GM23338 (cell line): ENCODE results near the gene RNF152.

ENCODE experiments used
- EZH2 ChIP-seq: fragments of 200-600 bp; sonication (generic); IDR thresholded peaks from one replicate; pipeline ENCODE4 v1.8.0; 2017; ENCODE audit warnings: antibody characterized with exemption, mild to moderate bottlenecking, low read depth; ENCODE audit not compliant: unreplicated experiment
- EZH2phosphoT487 ChIP-seq: fragments of 200-600 bp; sonication (generic); IDR thresholded peaks from one replicate; pipeline ENCODE4 v1.8.1; 2018; ENCODE audit warnings: antibody characterized with exemption; ENCODE audit not compliant: unreplicated experiment
- POLR2AphosphoS5 ChIP-seq: IDR thresholded peaks from 2 replicates; pipeline ENCODE4 v1.6.1; 2016; ENCODE audit warnings: antibody characterized with exemption, low read depth
- ZNF114 ChIP-seq: fragments of 250-450 bp; sonication (Bioruptor Pico); IDR thresholded peaks from 2 replicates; pipeline ENCODE4 v1.5.0; 2020; ENCODE audit warnings: mild to moderate bottlenecking, moderate library complexity
- TF ChIP-seq, protein P1 (sequence below), 2 experiments: fragments of 200-600 bp in 1 of 2; sonication (generic) in 1 of 2; conservative IDR thresholded peaks; 2 replicates each; pipeline versions ENCODE4 v1.5.1 to v1.6.1; 2016 to 2017; ENCODE audit warnings: antibody characterized with exemption in 2 of 2, low read depth in 2 of 2, mild to moderate bottlenecking in 2 of 2, moderate library complexity in 1 of 2
- TF ChIP-seq, protein P2 (sequence below): IDR thresholded peaks from one replicate; pipeline ENCODE4 v1.6.1; 2018; ENCODE audit warnings: antibody characterized with exemption; ENCODE audit not compliant: unreplicated experiment

DNA sequence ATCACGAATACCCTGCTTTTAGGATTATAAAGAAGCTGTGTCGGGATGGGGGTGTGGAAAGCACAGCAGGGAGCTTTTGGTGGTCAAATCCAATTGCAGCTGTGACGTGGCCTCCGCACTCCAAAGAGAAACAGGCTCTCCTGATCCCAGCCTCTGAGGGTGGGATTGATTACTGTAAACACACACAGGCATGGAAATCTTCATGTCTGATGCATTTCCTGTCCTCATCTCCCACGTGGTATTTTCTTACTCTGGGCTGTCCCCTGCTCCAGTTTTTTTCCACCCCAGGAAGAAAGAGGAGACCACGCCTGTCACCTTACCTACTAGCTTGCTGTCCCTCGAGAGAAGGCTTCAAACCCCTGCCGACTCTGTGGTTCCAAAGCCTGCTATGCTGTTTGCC is 22.7 kb downstream of the RNF152 start:
- TF ChIP-seq, protein P1, sequence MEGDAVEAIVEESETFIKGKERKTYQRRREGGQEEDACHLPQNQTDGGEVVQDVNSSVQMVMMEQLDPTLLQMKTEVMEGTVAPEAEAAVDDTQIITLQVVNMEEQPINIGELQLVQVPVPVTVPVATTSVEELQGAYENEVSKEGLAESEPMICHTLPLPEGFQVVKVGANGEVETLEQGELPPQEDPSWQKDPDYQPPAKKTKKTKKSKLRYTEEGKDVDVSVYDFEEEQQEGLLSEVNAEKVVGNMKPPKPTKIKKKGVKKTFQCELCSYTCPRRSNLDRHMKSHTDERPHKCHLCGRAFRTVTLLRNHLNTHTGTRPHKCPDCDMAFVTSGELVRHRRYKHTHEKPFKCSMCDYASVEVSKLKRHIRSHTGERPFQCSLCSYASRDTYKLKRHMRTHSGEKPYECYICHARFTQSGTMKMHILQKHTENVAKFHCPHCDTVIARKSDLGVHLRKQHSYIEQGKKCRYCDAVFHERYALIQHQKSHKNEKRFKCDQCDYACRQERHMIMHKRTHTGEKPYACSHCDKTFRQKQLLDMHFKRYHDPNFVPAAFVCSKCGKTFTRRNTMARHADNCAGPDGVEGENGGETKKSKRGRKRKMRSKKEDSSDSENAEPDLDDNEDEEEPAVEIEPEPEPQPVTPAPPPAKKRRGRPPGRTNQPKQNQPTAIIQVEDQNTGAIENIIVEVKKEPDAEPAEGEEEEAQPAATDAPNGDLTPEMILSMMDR (conservative IDR thresholded peaks at IDR 0.05; ENCODE audit: low read depth in 2 of 2): no peak
- TF ChIP-seq POLR2AphosphoS5: no peak
- no peak for TF ChIP-seq EZH2
- no peak for TF ChIP-seq EZH2phosphoT487
- TF ChIP-seq ZNF114: no peak
- TF ChIP-seq, protein P2, sequence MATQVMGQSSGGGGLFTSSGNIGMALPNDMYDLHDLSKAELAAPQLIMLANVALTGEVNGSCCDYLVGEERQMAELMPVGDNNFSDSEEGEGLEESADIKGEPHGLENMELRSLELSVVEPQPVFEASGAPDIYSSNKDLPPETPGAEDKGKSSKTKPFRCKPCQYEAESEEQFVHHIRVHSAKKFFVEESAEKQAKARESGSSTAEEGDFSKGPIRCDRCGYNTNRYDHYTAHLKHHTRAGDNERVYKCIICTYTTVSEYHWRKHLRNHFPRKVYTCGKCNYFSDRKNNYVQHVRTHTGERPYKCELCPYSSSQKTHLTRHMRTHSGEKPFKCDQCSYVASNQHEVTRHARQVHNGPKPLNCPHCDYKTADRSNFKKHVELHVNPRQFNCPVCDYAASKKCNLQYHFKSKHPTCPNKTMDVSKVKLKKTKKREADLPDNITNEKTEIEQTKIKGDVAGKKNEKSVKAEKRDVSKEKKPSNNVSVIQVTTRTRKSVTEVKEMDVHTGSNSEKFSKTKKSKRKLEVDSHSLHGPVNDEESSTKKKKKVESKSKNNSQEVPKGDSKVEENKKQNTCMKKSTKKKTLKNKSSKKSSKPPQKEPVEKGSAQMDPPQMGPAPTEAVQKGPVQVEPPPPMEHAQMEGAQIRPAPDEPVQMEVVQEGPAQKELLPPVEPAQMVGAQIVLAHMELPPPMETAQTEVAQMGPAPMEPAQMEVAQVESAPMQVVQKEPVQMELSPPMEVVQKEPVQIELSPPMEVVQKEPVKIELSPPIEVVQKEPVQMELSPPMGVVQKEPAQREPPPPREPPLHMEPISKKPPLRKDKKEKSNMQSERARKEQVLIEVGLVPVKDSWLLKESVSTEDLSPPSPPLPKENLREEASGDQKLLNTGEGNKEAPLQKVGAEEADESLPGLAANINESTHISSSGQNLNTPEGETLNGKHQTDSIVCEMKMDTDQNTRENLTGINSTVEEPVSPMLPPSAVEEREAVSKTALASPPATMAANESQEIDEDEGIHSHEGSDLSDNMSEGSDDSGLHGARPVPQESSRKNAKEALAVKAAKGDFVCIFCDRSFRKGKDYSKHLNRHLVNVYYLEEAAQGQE: no peak
